Left lobe of liver (tissue), 2 donors: ENCODE results near the gene AGPAT4. TPM values are rescaled to one million over a fixed set of nuclear protein-coding genes. Genes with fewer than 3 reads are reported as not detected.

Experiments used
- ATAC-seq: fragments of 200-7000 bp; cut with Tn5 transposase; one replicate; pipeline ENCODE4 v1.9.1; 2020; ENCODE audit warnings: mild to moderate bottlenecking, moderate library complexity
- DNase-seq: peaks from one replicate; pipeline ENCODE4 v3.0.0-alpha.2; 2020; ENCODE audit warnings: low spot score
- total RNA-seq: library from RNA; stranded (reverse); gene quantifications from one replicate; pipeline ENCODE4 v1.2.1, GENCODE V29; 2021
- donor health status: DM: no; HTN: no; CAD: no; lungs with moderate emphysema.
- donor health status: DM: no; HTN: yes; CAD: no.

The AGPAT4 gene
- total RNA-seq, 1 donor from 2014 or later = 0.88 TPM

- ATAC-seq (no peak), DNase-seq (no peak)
Measured at GRCh38 chr6:161284653-161285052, 10.8 kb upstream of the AGPAT4 start.

- DNase-seq (no peak), ATAC-seq (no peak)
Measured at GRCh38 chr6:161281092-161281491, 7.2 kb upstream of the AGPAT4 start.

GRCh38 chr6:161279677-161280415, 6.0 kb upstream of the AGPAT4 start:
- DNase-seq = no peak
- no peak for ATAC-seq

- DNase-seq (no peak), ATAC-seq (no peak)
Measured at GRCh38 chr6:161276605-161277155, 2.8 kb upstream of the AGPAT4 start.

- DNase-seq = no peak
- ATAC-seq = no peak
Measured at GRCh38 chr6:161274898-161275297, 1.0 kb upstream of the AGPAT4 start.

- ATAC-seq = no peak
Measured at GRCh38 chr6:161274488-161274858, 612 bp upstream of the AGPAT4 start.

GRCh38 chr6:161273274-161273751, 548 bp downstream of the AGPAT4 start:
- DNase-seq (no peak), ATAC-seq (no peak)

More at GRCh38 chr6:161274488-161274858, 612 bp upstream of the AGPAT4 start:
- DNase-seq = no peak

GRCh38 chr6:161272635-161273273, 1.1 kb downstream of the AGPAT4 start:
- DNase-seq = no peak
- no peak for ATAC-seq

- ATAC-seq = no peak
- DNase-seq = no peak
Measured at GRCh38 chr6:161271343-161272030, 2.4 kb downstream of the AGPAT4 start.

GRCh38 chr6:161270116-161270515, 3.7 kb downstream of the AGPAT4 start:
- DNase-seq (no peak), ATAC-seq (no peak)

- ATAC-seq (no peak), DNase-seq (no peak)
Measured at GRCh38 chr6:161269310-161269709, 4.6 kb downstream of the AGPAT4 start.

GRCh38 chr6:161268531-161269210, 5.2 kb downstream of the AGPAT4 start:
- no peak for ATAC-seq

GRCh38 chr6:161266513-161267230, 7.2 kb downstream of the AGPAT4 start:
- DNase-seq (no peak), ATAC-seq (no peak)

More at GRCh38 chr6:161268531-161269210, 5.2 kb downstream of the AGPAT4 start:
- DNase-seq = no peak

- DNase-seq (no peak), ATAC-seq (no peak)
Measured at GRCh38 chr6:161265975-161266374, 7.9 kb downstream of the AGPAT4 start.

- ATAC-seq = no peak
- no peak for DNase-seq
Measured at GRCh38 chr6:161265554-161265953, 8.3 kb downstream of the AGPAT4 start.

- DNase-seq = no peak
- ATAC-seq = no peak
Measured at GRCh38 chr6:161264181-161264580, 9.7 kb downstream of the AGPAT4 start.

GRCh38 chr6:161261816-161262215, 12.0 kb downstream of the AGPAT4 start:
- DNase-seq (no peak), ATAC-seq (no peak)

- DNase-seq (no peak), ATAC-seq (no peak)
Measured at GRCh38 chr6:161261325-161261724, 12.5 kb downstream of the AGPAT4 start.

GRCh38 chr6:161259302-161259701, 14.6 kb downstream of the AGPAT4 start:
- no peak for DNase-seq
- ATAC-seq = no peak

GRCh38 chr6:161257793-161258457, 15.9 kb downstream of the AGPAT4 start:
- no peak for DNase-seq
- no peak for ATAC-seq
